HG02678 (cell line): Measurements from ENCODE around the gene RPRD1A.
"Not testable (repeated sequence)": the region's sequence is repeated elsewhere in the genome, so short reads cannot be mapped to it uniquely, and the experiment has no call there.

Experiments
- ATAC-seq: cut with Tn5 transposase; IDR thresholded peaks from one replicate; pipeline ENCODE4 v1.9.1; 2021; ENCODE audit warnings: mild to moderate bottlenecking, moderate library complexity; ENCODE audit not compliant: unreplicated experiment

The RPRD1A gene

GRCh38 chr18:35972197-35973000, 95.0 kb downstream of the RPRD1A start, which contains the start of gene RMP24:
Gene RMP24, plus strand, starts transcription at chr18:35972679.
- peak; percentile 89 for ATAC-seq

GRCh38 chr18:35971661-35972196, 95.6 kb downstream of the RPRD1A start:
- peak; percentile 7 for ATAC-seq

GRCh38 chr18:35969676-35970075, 97.7 kb downstream of the RPRD1A start:
- no peak for ATAC-seq

GRCh38 chr18:35968278-35968880, 99.0 kb downstream of the RPRD1A start:
- ATAC-seq: no peak

- ATAC-seq: not testable (repeated sequence)
Observed at GRCh38 chr18:35967866-35968265, 99.5 kb downstream of the RPRD1A start.

GRCh38 chr18:35964319-35964718, 103.0 kb downstream of the RPRD1A start:
- no peak for ATAC-seq

- no peak for ATAC-seq
Observed at GRCh38 chr18:35962320-35962719, 105.0 kb downstream of the RPRD1A start.

- ATAC-seq: no peak
Observed at GRCh38 chr18:35956226-35956625, 111.1 kb downstream of the RPRD1A start.

GRCh38 chr18:35953688-35954087, 113.7 kb downstream of the RPRD1A start:
- peak; percentile 79 for ATAC-seq

GRCh38 chr18:35950628-35950982, 116.8 kb downstream of the RPRD1A start:
- no peak for ATAC-seq

GRCh38 chr18:35949903-35950627, 117.3 kb downstream of the RPRD1A start:
- peak; percentile 70 for ATAC-seq

GRCh38 chr18:35949090-35949489, 118.3 kb downstream of the RPRD1A start:
- no peak for ATAC-seq

GRCh38 chr18:35948080-35948479, 119.3 kb downstream of the RPRD1A start:
- no peak for ATAC-seq

- no peak for ATAC-seq
Observed at GRCh38 chr18:35942661-35943060, 124.7 kb downstream of the RPRD1A start.

GRCh38 chr18:35942133-35942532, 125.2 kb downstream of the RPRD1A start:
- ATAC-seq: no peak

- no peak for ATAC-seq
Observed at GRCh38 chr18:35941299-35941698, 126.1 kb downstream of the RPRD1A start.
